Mesothelial cell of epicardium (in vitro differentiated cells): Measurements from ENCODE around the gene KRTAP25-1. TPM values are rescaled to one million over a fixed set of nuclear protein-coding genes. Genes with fewer than 3 reads are reported as not detected.

ENCODE experiments used
- DNase-seq, 2 experiments: peaks; one replicate each; pipeline ENCODE4 v3.0.0; 2021; ENCODE audit warnings: low spot score in 2 of 2; ENCODE audit not compliant: unreplicated experiment in 2 of 2
- H3K27ac Mint-ChIP-seq: 2 replicates; pipeline ENCODE4 v1.8.0; 2021; ENCODE audit warnings: mixed read lengths
- H3K27me3 Mint-ChIP-seq: 2 replicates; pipeline ENCODE4 v1.8.0; 2021; ENCODE audit warnings: low read depth, mixed read lengths
- H3K36me3 Mint-ChIP-seq: 2 replicates; pipeline ENCODE4 v1.8.0; 2021; ENCODE audit warnings: mixed read lengths
- H3K4me1 Mint-ChIP-seq: 2 replicates; pipeline ENCODE4 v1.8.0; 2021; ENCODE audit warnings: mixed read lengths
- H3K4me3 Mint-ChIP-seq: 2 replicates; pipeline ENCODE4 v1.8.0; 2021; ENCODE audit warnings: mild to moderate bottlenecking, moderate library complexity, mixed read lengths
- H3K9me3 Mint-ChIP-seq: 2 replicates; pipeline ENCODE4 v1.8.0; 2021; ENCODE audit warnings: mixed read lengths
- CTCF ChIP-seq: fragments of 200-600 bp; sonication (generic); IDR thresholded peaks from one replicate; pipeline ENCODE4 v1.5.0; 2021; ENCODE audit warnings: antibody characterized with exemption; ENCODE audit not compliant: unreplicated experiment
- total RNA-seq: library from RNA; stranded (reverse); gene quantifications from 3 replicates; pipeline ENCODE4 v1.2.1, GENCODE V29; 2021

Gene KRTAP25-1
- total RNA-seq = not detected in 3 replicates

- H3K36me3 Mint-ChIP-seq = no peaks in the 10 kb centered on the region
- H3K27ac Mint-ChIP-seq = no peak within 1 kb of the TSS
- DNase-seq = no peak
- H3K27me3 Mint-ChIP-seq = peaks cover 7% of the 10 kb centered on the region
- no peak for TF ChIP-seq CTCF
- H3K4me1 Mint-ChIP-seq = no peaks in the 10 kb centered on the region
- H3K9me3 Mint-ChIP-seq = peaks cover 5% of the 10 kb centered on the region
- H3K4me3 Mint-ChIP-seq = no peak within 1 kb of the TSS
These were observed at the start of gene KRTAP25-1 for GRCh38 chr21:30289215-30289614. KRTAP25-1 (minus strand) TSS chr21:30289514; CDS start chr21:30289490, 24 bp downstream.

GRCh38 chr21:30338717-30339116, 49.4 kb upstream of the KRTAP25-1 start:
- TF ChIP-seq CTCF = no peak
- Mint-ChIP-seq H3K36me3 (no peaks in the 10 kb centered on the region), H3K4me1 (peaks cover 3% of the 10 kb centered on the region), H3K27me3 (peaks cover 5% of the 10 kb centered on the region), H3K4me3 (no peak overlapping the region), H3K27ac (no peak overlapping the region), H3K9me3 (no peaks in the 10 kb centered on the region)
- no peak for DNase-seq

GRCh38 chr21:30337772-30338171, 48.5 kb upstream of the KRTAP25-1 start:
- no peaks in the 10 kb centered on the region for H3K9me3 Mint-ChIP-seq
- TF ChIP-seq CTCF = no peak
- peaks cover 2% of the 10 kb centered on the region for H3K27me3 Mint-ChIP-seq
- no peak overlapping the region for H3K27ac Mint-ChIP-seq
- no peak for DNase-seq
- H3K36me3 Mint-ChIP-seq = no peaks in the 10 kb centered on the region
- no peak overlapping the region for H3K4me3 Mint-ChIP-seq
- H3K4me1 Mint-ChIP-seq = peaks cover 3% of the 10 kb centered on the region

- no peak for DNase-seq
- no peak for TF ChIP-seq CTCF
- peaks cover 3% of the 10 kb centered on the region for H3K4me1 Mint-ChIP-seq
- H3K27ac Mint-ChIP-seq = no peak within 1 kb of the TSS
- no peaks in the 10 kb centered on the region for H3K36me3 Mint-ChIP-seq
- no peak within 1 kb of the TSS for H3K4me3 Mint-ChIP-seq
- H3K9me3 Mint-ChIP-seq = no peaks in the 10 kb centered on the region
- H3K27me3 Mint-ChIP-seq = peaks cover 2% of the 10 kb centered on the region
These were observed 48.0 kb upstream of the KRTAP25-1 start, which contains the start of gene KRTAP27-1 for GRCh38 chr21:30337276-30337744. KRTAP27-1 (minus strand) TSS chr21:30337694; CDS start chr21:30337668, 26 bp downstream.

GRCh38 chr21:30336596-30336995, 47.3 kb upstream of the KRTAP25-1 start:
- peaks cover 2% of the 10 kb centered on the region for H3K27me3 Mint-ChIP-seq
- H3K4me3 Mint-ChIP-seq = no peak overlapping the region
- H3K36me3 Mint-ChIP-seq = no peaks in the 10 kb centered on the region
- H3K4me1 Mint-ChIP-seq = peaks cover 3% of the 10 kb centered on the region
- TF ChIP-seq CTCF = no peak
- no peak overlapping the region for H3K27ac Mint-ChIP-seq
- no peak for DNase-seq
- no peaks in the 10 kb centered on the region for H3K9me3 Mint-ChIP-seq

GRCh38 chr21:30333736-30334135, 44.4 kb upstream of the KRTAP25-1 start:
- DNase-seq = no peak
- H3K27me3 Mint-ChIP-seq = peaks cover 2% of the 10 kb centered on the region
- H3K27ac Mint-ChIP-seq = no peak overlapping the region
- no peaks in the 10 kb centered on the region for H3K9me3 Mint-ChIP-seq
- H3K4me1 Mint-ChIP-seq = peaks cover 2% of the 10 kb centered on the region
- no peak overlapping the region for H3K4me3 Mint-ChIP-seq
- TF ChIP-seq CTCF = no peak
- no peaks in the 10 kb centered on the region for H3K36me3 Mint-ChIP-seq
